Measurements from ENCODE around the gene RBL2.

The RBL2 gene

DNA sequence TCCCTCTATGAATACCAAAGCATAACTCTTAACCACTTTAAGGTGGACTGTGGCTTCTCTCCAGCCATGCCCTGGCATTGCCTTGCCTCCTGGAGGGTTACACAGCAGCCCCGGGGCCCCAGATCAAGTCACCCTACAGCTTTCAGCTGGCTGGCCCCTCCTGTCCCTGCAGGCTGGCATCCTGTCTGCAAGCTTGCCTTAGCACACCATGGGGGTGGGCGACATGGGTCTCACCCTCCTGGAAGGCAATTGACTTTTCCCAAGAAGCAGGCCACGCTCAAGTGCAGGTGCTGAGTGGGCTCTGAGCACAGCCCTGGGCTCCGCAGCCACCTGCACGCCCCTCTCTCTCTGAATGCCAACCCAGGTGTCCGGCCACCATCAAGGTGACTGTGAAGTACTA, 94.5 kb downstream of the RBL2 start:
- TF ChIP-seq, protein P1, sequence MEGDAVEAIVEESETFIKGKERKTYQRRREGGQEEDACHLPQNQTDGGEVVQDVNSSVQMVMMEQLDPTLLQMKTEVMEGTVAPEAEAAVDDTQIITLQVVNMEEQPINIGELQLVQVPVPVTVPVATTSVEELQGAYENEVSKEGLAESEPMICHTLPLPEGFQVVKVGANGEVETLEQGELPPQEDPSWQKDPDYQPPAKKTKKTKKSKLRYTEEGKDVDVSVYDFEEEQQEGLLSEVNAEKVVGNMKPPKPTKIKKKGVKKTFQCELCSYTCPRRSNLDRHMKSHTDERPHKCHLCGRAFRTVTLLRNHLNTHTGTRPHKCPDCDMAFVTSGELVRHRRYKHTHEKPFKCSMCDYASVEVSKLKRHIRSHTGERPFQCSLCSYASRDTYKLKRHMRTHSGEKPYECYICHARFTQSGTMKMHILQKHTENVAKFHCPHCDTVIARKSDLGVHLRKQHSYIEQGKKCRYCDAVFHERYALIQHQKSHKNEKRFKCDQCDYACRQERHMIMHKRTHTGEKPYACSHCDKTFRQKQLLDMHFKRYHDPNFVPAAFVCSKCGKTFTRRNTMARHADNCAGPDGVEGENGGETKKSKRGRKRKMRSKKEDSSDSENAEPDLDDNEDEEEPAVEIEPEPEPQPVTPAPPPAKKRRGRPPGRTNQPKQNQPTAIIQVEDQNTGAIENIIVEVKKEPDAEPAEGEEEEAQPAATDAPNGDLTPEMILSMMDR (conservative IDR thresholded peaks at IDR 0.05; ENCODE audit: low read length), result no peak
- TF ChIP-seq EZH2phosphoT487 (IDR thresholded peaks at IDR 0.05; ENCODE audit: borderline replicate concordance), result no peak
- Histone ChIP-seq H3K36me3 (ENCODE audit: insufficient read depth, low read length) (no peaks in the 10 kb centered on the region), H3K79me2 (ENCODE audit: insufficient read depth, low read length) (no peaks in the 10 kb centered on the region), H3K4me1 (ENCODE audit: insufficient read depth, low read length, poor library complexity, severe bottlenecking) (no peaks in the 10 kb centered on the region), H3K4me2 (ENCODE audit: low read depth, low read length, poor library complexity, severe bottlenecking) (no peak overlapping the region), H3K9me3 (ENCODE audit: insufficient read depth, low read depth, low read length) (no peaks in the 10 kb centered on the region), H3K27me3 (ENCODE audit: insufficient read depth, low read length, poor library complexity, severe bottlenecking) (peaks cover 7% of the 10 kb centered on the region), H3K9ac (ENCODE audit: low read depth, low read length, poor library complexity, severe bottlenecking) (no peak overlapping the region), H2AFZ (ENCODE audit: low read length) (no peak overlapping the region), H4K20me1 (ENCODE audit: insufficient read depth, low read length, poor library complexity, severe bottlenecking) (no peaks in the 10 kb centered on the region), H3F3A (ENCODE audit: low read depth) (no peaks in the 10 kb centered on the region), H3K4me3 (ENCODE audit: low read length, poor library complexity, severe bottlenecking) (no peak overlapping the region), H3K9me2 (replicated peaks; ENCODE audit: low read depth, low read length) (no peaks in the 10 kb centered on the region)

DNA sequence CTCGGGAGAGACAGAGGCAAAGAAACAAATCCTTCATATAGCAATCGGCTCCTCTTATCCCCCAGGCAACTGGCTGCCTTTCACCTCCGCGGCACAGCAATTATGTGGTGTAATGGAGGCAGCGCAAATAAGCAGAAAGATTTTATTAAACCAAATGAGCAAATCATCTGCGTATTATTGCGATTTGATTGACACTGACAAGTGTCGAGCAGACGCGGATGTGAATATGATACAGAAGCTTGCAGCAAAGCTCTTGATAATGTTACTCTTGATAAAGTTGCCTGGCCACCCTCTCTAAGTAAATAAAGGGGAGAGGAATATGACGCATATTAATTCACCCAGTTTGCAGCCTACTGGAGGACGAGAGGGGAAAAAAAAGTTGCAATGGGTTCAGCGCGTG, 95.2 kb downstream of the RBL2 start:
- no peaks in the 10 kb centered on the region for H3K9me3 ChIP-seq (ENCODE audit: insufficient read depth, low read depth, low read length)
- no peak overlapping the region for H3K9ac ChIP-seq (ENCODE audit: low read depth, low read length, poor library complexity, severe bottlenecking)
- no peaks in the 10 kb centered on the region for H3K9me2 ChIP-seq (replicated peaks; ENCODE audit: low read depth, low read length)
- H3K79me2 ChIP-seq (ENCODE audit: insufficient read depth, low read length), result no peaks in the 10 kb centered on the region
- H2AFZ ChIP-seq (ENCODE audit: low read length), result no peak overlapping the region
- no peaks in the 10 kb centered on the region for H3F3A ChIP-seq (ENCODE audit: low read depth)
- H3K27me3 ChIP-seq (ENCODE audit: insufficient read depth, low read length, poor library complexity, severe bottlenecking), result no peaks in the 10 kb centered on the region
- H4K20me1 ChIP-seq (ENCODE audit: insufficient read depth, low read length, poor library complexity, severe bottlenecking), result no peaks in the 10 kb centered on the region
- H3K4me2 ChIP-seq (ENCODE audit: low read depth, low read length, poor library complexity, severe bottlenecking), result no peak overlapping the region
- H3K36me3 ChIP-seq (ENCODE audit: insufficient read depth, low read length), result no peaks in the 10 kb centered on the region
- no peak overlapping the region for H3K4me3 ChIP-seq (ENCODE audit: low read length, poor library complexity, severe bottlenecking)
- H3K4me1 ChIP-seq (ENCODE audit: insufficient read depth, low read length, poor library complexity, severe bottlenecking), result no peaks in the 10 kb centered on the region
- TF ChIP-seq EZH2phosphoT487 (IDR thresholded peaks at IDR 0.05; ENCODE audit: borderline replicate concordance), result no peak
- TF ChIP-seq, protein P1 (conservative IDR thresholded peaks at IDR 0.05; ENCODE audit: low read length), result no peak

DNA sequence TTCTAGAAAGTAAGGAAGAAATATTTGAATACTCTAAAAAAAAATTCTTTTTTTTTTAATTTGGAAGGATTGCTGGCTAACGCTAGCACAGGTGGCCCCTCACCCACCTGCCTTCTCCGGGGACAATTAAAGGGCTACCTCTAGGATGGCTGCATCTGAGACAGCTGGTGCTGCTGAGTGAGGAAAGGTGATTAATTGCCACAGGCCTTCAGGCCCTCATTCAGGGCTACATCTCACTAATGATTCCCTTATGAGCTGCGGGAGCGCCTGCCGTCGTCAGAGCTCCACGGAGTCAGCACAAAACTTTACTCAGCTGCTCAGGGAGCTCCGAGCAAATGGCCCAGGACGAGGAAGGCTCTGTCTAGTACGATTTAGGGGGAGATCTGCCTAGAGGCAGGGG, 95.8 kb downstream of the RBL2 start:
- no peaks in the 10 kb centered on the region for H3K9me3 ChIP-seq (ENCODE audit: insufficient read depth, low read depth, low read length)
- no peak overlapping the region for H3K4me2 ChIP-seq (ENCODE audit: low read depth, low read length, poor library complexity, severe bottlenecking)
- no peaks in the 10 kb centered on the region for H3K36me3 ChIP-seq (ENCODE audit: insufficient read depth, low read length)

More for the DNA sequence above, 95.8 kb downstream of the RBL2 start:
- H3F3A ChIP-seq (ENCODE audit: low read depth), result no peaks in the 10 kb centered on the region
- H3K9ac ChIP-seq (ENCODE audit: low read depth, low read length, poor library complexity, severe bottlenecking), result no peak overlapping the region
- no peak overlapping the region for H3K4me3 ChIP-seq (ENCODE audit: low read length, poor library complexity, severe bottlenecking)
- no peaks in the 10 kb centered on the region for H3K27me3 ChIP-seq (ENCODE audit: insufficient read depth, low read length, poor library complexity, severe bottlenecking)
- TF ChIP-seq, protein P1 (conservative IDR thresholded peaks at IDR 0.05; ENCODE audit: low read length), result no peak
- TF ChIP-seq EZH2phosphoT487 (IDR thresholded peaks at IDR 0.05; ENCODE audit: borderline replicate concordance), result no peak
- no peaks in the 10 kb centered on the region for H3K9me2 ChIP-seq (replicated peaks; ENCODE audit: low read depth, low read length)
- H2AFZ ChIP-seq (ENCODE audit: low read length), result no peak overlapping the region
- no peaks in the 10 kb centered on the region for H4K20me1 ChIP-seq (ENCODE audit: insufficient read depth, low read length, poor library complexity, severe bottlenecking)
- no peaks in the 10 kb centered on the region for H3K79me2 ChIP-seq (ENCODE audit: insufficient read depth, low read length)
- H3K4me1 ChIP-seq (ENCODE audit: insufficient read depth, low read length, poor library complexity, severe bottlenecking), result no peaks in the 10 kb centered on the region

Measured in Loucy (cell line).